Keratinocyte (primary cell): ENCODE data around the gene AKR1E2. TPM values are rescaled to one million over a fixed set of nuclear protein-coding genes. Genes with fewer than 3 reads are reported as not detected.

ENCODE experiments used
- DNase-seq: peaks from one replicate; pipeline ENCODE4 v3.0.0-alpha.2; 2011; ENCODE audit warnings: low read depth, missing footprints, low spot score
- FAIRE-seq: peaks from 2 replicates; lab custom pipeline; 2011; peaks lifted over from hg19 to GRCh38; lab: Jason Lieb, UNC
- H2AFZ ChIP-seq: 2 replicates; pipeline ENCODE4 v1.6.0; 2012; ENCODE audit warnings: low read length, control low read depth, inconsistent platforms; ENCODE audit not compliant: control insufficient read depth
- H3K27ac ChIP-seq: 2 replicates; pipeline ENCODE4 v1.5.1; 2011; ENCODE audit warnings: low read length; ENCODE audit not compliant: control insufficient read depth, insufficient read depth
- H3K27me3 ChIP-seq: 3 replicates; pipeline ENCODE4 v1.6.0; 2011; ENCODE audit warnings: low read length; ENCODE audit not compliant: control insufficient read depth, insufficient read depth; ENCODE audit errors: extremely low read depth
- H3K36me3 ChIP-seq, 2 experiments: 2 replicates in 1 of 2; 3 replicates in 1 of 2; pipeline ENCODE4 v1.5.1; 2011; ENCODE audit warnings: low read length in 2 of 2, mild to moderate bottlenecking in 1 of 2; ENCODE audit not compliant: control insufficient read depth in 2 of 2, insufficient read depth in 2 of 2; ENCODE audit errors: extremely low read depth in 1 of 2
- H3K4me1 ChIP-seq: 3 replicates; pipeline ENCODE4 v1.5.1; 2011; ENCODE audit warnings: low read length; ENCODE audit not compliant: control insufficient read depth, insufficient read depth; ENCODE audit errors: extremely low read depth
- H3K4me2 ChIP-seq: 3 replicates; pipeline ENCODE4 v1.6.0; 2011; ENCODE audit warnings: low read depth, low read length; ENCODE audit not compliant: control insufficient read depth, insufficient read depth; ENCODE audit errors: extremely low read depth
- H3K4me3 ChIP-seq, 3 experiments: fragments of 200-600 bp in 1 of 3; sonication (generic) in 1 of 3; 2 replicates in 2 of 3; 3 replicates in 1 of 3; pipeline ENCODE4 v1.5.1; 2011 to 2016; ENCODE audit warnings: low read length in 3 of 3, mild to moderate bottlenecking in 3 of 3, control low read depth in 2 of 3, inconsistent platforms in 1 of 3, low read depth in 1 of 3, mixed read lengths in 1 of 3, mixed run types in 1 of 3, moderate library complexity in 1 of 3; ENCODE audit not compliant: control insufficient read depth in 2 of 3, insufficient read depth in 2 of 3; ENCODE audit errors: extremely low read depth in 1 of 3
- H3K79me2 ChIP-seq: 2 replicates; pipeline ENCODE4 v1.6.0; 2012; ENCODE audit warnings: low read length; ENCODE audit not compliant: control insufficient read depth, insufficient read depth
- H3K9ac ChIP-seq: 3 replicates; pipeline ENCODE4 v1.6.0; 2011; ENCODE audit warnings: low read length; ENCODE audit not compliant: control insufficient read depth, insufficient read depth; ENCODE audit errors: extremely low read depth
- H3K9me1 ChIP-seq: 3 replicates; pipeline ENCODE4 v1.6.0; 2011; ENCODE audit warnings: low read length; ENCODE audit not compliant: control insufficient read depth, insufficient read depth; ENCODE audit errors: extremely low read depth
- H3K9me3 ChIP-seq: 2 replicates; pipeline ENCODE4 v1.5.1; 2012; ENCODE audit warnings: low read depth, low read length; ENCODE audit not compliant: control insufficient read depth
- H4K20me1 ChIP-seq: 3 replicates; pipeline ENCODE4 v1.6.0; 2011; ENCODE audit warnings: low read length; ENCODE audit not compliant: control insufficient read depth, insufficient read depth; ENCODE audit errors: extremely low read depth
- EZH2 ChIP-seq: IDR thresholded peaks from one replicate; pipeline ENCODE4 v1.6.1; 2012; ENCODE audit warnings: inconsistent platforms, mild to moderate bottlenecking, low read length, moderate library complexity
- dilution Hi-C: fragments of 300-500 bp; cut with MboI; formaldehyde crosslinking; loops from one replicate; pipeline ENCODE4 v1.7.0; 2020; ENCODE audit warnings: low sequenced_read_pairs; ENCODE audit not compliant: extremely low pct_ligation_motif_present
- polyA plus RNA-seq, 5 experiments: library from polyadenylated mRNA; depleted of rRNA in 3 of 5; stranded (reverse) in 3 of 5; stranded (forward) in 1 of 5; unstranded in 1 of 5; fragments of >200 nt; gene quantifications; 1 replicate in 1 of 5; 2 replicates in 3 of 5; 3 replicates in 1 of 5; pipeline versions ENCODE4 v1.2.1 to v1.2.3, GENCODE V29; 2011 to 2012; ENCODE audit warnings: missing spikeins in 2 of 5, low read depth in 1 of 5, low replicate concordance in 1 of 5
- TF ChIP-seq, protein P1 (sequence below), 3 experiments: IDR thresholded peaks in 1 of 3; conservative IDR thresholded peaks in 1 of 3; optimal IDR thresholded peaks in 1 of 3; 2 replicates in 2 of 3; 3 replicates in 1 of 3; pipeline versions ENCODE3 to v1.5.1; 2011; ENCODE audit warnings: low read length in 3 of 3, mild to moderate bottlenecking in 3 of 3, moderate library complexity in 2 of 3, control low read depth in 1 of 3, inconsistent platforms in 1 of 3; ENCODE audit not compliant: insufficient read depth in 2 of 3; ENCODE audit errors: extremely low read depth in 1 of 3

Gene AKR1E2
- polyA plus RNA-seq, 1 donor (not counting 4 experiments of a cell fraction or from before 2014, with no cell fraction given): 1.9 TPM

DNA sequence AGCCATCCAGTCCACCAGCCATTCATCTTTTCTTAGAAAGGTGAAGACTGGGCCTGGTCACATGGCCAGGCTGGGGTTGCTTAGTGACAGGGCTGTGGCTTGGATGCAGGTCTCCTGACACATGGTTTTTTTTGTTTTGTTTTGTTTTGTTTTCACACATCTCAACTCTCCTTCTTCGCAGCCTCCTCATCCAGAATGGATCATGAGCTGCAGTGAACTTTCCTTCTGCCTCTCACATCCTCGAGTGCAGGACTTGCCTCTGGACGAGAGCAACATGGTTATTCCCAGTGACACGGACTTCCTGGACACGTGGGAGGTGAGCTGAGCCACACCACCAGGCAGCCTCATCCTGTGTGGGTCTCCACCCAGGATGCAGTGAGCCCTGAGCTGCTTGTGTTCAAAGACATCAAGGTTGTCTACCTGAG lies 9.5 kb downstream of the AKR1E2 start:
- Histone ChIP-seq H3K4me2 (no peak overlapping the region), H3K36me3 (peaks cover 0 to 3% of the 10 kb centered on the region in 2 experiments), H3K27me3 (no peaks in the 10 kb centered on the region), H3K27ac (no peak overlapping the region), H3K9ac (no peak overlapping the region), H3K9me3 (no peaks in the 10 kb centered on the region), H3K9me1 (no peaks in the 10 kb centered on the region), H3K4me1 (no peaks in the 10 kb centered on the region), H3K79me2 (no peaks in the 10 kb centered on the region), H4K20me1 (no peaks in the 10 kb centered on the region), H2AFZ (no peak overlapping the region), H3K4me3 (no peak overlapping the region)
- dilution Hi-C loops: no loop called here
- DNase-seq: no peak
- FAIRE-seq: no peak
- TF ChIP-seq EZH2: no peak
- TF ChIP-seq, protein P1, sequence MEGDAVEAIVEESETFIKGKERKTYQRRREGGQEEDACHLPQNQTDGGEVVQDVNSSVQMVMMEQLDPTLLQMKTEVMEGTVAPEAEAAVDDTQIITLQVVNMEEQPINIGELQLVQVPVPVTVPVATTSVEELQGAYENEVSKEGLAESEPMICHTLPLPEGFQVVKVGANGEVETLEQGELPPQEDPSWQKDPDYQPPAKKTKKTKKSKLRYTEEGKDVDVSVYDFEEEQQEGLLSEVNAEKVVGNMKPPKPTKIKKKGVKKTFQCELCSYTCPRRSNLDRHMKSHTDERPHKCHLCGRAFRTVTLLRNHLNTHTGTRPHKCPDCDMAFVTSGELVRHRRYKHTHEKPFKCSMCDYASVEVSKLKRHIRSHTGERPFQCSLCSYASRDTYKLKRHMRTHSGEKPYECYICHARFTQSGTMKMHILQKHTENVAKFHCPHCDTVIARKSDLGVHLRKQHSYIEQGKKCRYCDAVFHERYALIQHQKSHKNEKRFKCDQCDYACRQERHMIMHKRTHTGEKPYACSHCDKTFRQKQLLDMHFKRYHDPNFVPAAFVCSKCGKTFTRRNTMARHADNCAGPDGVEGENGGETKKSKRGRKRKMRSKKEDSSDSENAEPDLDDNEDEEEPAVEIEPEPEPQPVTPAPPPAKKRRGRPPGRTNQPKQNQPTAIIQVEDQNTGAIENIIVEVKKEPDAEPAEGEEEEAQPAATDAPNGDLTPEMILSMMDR (optimal IDR thresholded peaks at IDR 0.05 in 1 of 3, IDR thresholded peaks at IDR 0.05 in 1 of 3, conservative IDR thresholded peaks at IDR 0.05 in 1 of 3; ENCODE audit: extremely low read depth in 1 of 3, insufficient read depth in 2 of 3, low read length in 3 of 3): no peak

DNA sequence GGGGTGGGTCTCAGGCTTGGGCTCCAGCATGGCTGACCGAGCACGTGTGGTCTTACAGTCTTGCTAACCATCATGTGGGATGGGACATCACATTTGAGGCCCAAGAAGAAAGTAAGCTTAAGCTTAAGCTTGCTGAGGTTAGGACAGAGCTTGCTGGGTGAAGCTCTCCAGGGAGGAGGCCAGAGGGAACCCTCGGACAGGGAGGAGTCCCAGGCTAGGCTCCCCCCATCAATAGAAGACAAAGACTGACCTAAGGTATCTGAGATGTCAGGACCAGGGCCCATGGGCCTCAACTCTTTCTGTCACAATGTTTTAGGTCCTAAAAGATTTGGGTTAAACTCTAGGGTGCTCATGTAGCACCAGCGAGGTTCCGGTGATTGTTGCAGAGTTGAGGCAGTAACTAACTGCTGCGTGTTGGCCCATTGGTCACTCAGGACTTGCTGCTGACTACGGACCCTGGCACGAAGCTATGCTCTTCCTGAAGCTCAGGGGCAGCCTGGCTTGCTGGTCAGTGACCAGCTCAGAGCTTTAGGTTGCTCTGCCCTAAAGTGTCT lies 10.5 kb downstream of the AKR1E2 start:
- Histone ChIP-seq H2AFZ (no peak overlapping the region), H3K4me1 (no peaks in the 10 kb centered on the region), H3K4me2 (no peak overlapping the region), H3K9me3 (no peaks in the 10 kb centered on the region), H3K27me3 (no peaks in the 10 kb centered on the region), H3K9me1 (no peaks in the 10 kb centered on the region), H3K36me3 (peaks cover 0 to 3% of the 10 kb centered on the region in 2 experiments), H3K9ac (no peak overlapping the region), H3K27ac (no peak overlapping the region), H3K4me3 (no peak overlapping the region), H4K20me1 (no peaks in the 10 kb centered on the region), H3K79me2 (no peaks in the 10 kb centered on the region)
- no peak for FAIRE-seq
- DNase-seq: no peak
- dilution Hi-C loops: no loop called here
- TF ChIP-seq, protein P1 (optimal IDR thresholded peaks at IDR 0.05 in 1 of 3, IDR thresholded peaks at IDR 0.05 in 1 of 3, conservative IDR thresholded peaks at IDR 0.05 in 1 of 3; ENCODE audit: extremely low read depth in 1 of 3, insufficient read depth in 2 of 3, low read length in 3 of 3): no peak
- no peak for TF ChIP-seq EZH2
